Prostate gland (tissue), 2 donors: Measurements from ENCODE around the gene ANKRD13D. TPM values are rescaled to one million over a fixed set of nuclear protein-coding genes. Genes with fewer than 3 reads are reported as not detected.

ENCODE experiments used
- DNase-seq: peaks from one replicate; pipeline ENCODE4 v3.0.0-alpha.2; 2019; ENCODE audit warnings: low spot score
- H3K27ac ChIP-seq, 2 donors: fragments of 200-600 bp; sonication (generic); 2 replicates each; pipeline ENCODE4 v1.5.1; 2017 to 2019
- H3K27me3 ChIP-seq: fragments of 200-600 bp; sonication (generic); replicated peaks from 2 replicates; pipeline ENCODE4 v1.5.1; 2019; ENCODE audit not compliant: insufficient read depth
- H3K36me3 ChIP-seq, 2 donors: fragments of 200-600 bp; sonication (generic); 1 replicate in 1 of 2; 2 replicates in 1 of 2; pipeline versions ENCODE4 v1.5.1 to v1.8.1; 2017 to 2019
- H3K4me1 ChIP-seq: fragments of 200-600 bp; sonication (generic); replicated peaks from 2 replicates; pipeline ENCODE4 v1.5.1; 2019
- H3K4me3 ChIP-seq, 2 donors: fragments of 200-600 bp; sonication (generic); 2 replicates each; pipeline ENCODE4 v1.5.1; 2017 to 2019
- H3K9me3 ChIP-seq: fragments of 200-600 bp; sonication (generic); 2 replicates; pipeline ENCODE4 v1.5.1; 2017
- CTCF ChIP-seq, 4 experiments: fragments of 200-600 bp in 2 of 4; fragments of 450-650 bp in 2 of 4; sonication (generic) in 2 of 4; IDR thresholded peaks; 1 replicate in 3 of 4; 2 replicates in 1 of 4; pipeline ENCODE4 v1.5.1; 2016 to 2019; ENCODE audit warnings: antibody characterized with exemption in 4 of 4, mild to moderate bottlenecking in 2 of 4, moderate library complexity in 2 of 4
- POLR2A ChIP-seq: fragments of 450-650 bp; IDR thresholded peaks from one replicate; pipeline ENCODE4 v1.6.1; 2016; ENCODE audit warnings: antibody characterized with exemption, mild to moderate bottlenecking
- POLR2AphosphoS5 ChIP-seq: sonication (generic); formaldehyde crosslinking; IDR thresholded peaks from one replicate; pipeline ENCODE4 v1.6.1; 2017; ENCODE audit warnings: antibody characterized with exemption
- WGBS: methylation state at CpG from one replicate; pipeline ENCODE4 v1.1.5; 2018; 5-methylcytosine and 5-hydroxymethylcytosine counted together
- intact Hi-C: fragments of 100-400 bp; cut with DNase I; formaldehyde crosslinking; loops from one replicate; pipeline ENCODE4 v1.14.2; 2022
- total RNA-seq, 2 donors: library from RNA; depleted of rRNA; stranded (reverse); fragments of >200 nt; gene quantifications; one replicate each; pipeline ENCODE4 v1.1.0, GENCODE V29; 2016

Gene ANKRD13D
- total RNA-seq, 2 donors from 2014 or later = 35.9 to 75.3 TPM

GRCh38 chr11:67320691-67321090 is 31.6 kb downstream of the ANKRD13D start:
- Histone ChIP-seq H3K27ac (no peak overlapping the region), H3K27me3 (no peaks in the 10 kb centered on the region), H3K4me1 (no peaks in the 10 kb centered on the region), H3K9me3 (no peaks in the 10 kb centered on the region), H3K4me3 (no peak overlapping the region), H3K36me3 (peaks cover 0 to 2% of the 10 kb centered on the region in 2 donors)
- intact Hi-C loops = no loop called here
- no peak for TF ChIP-seq CTCF (IDR thresholded peaks at IDR 0.05)
- no peak for TF ChIP-seq POLR2AphosphoS5
- TF ChIP-seq POLR2A = no peak
- no peak for DNase-seq
- WGBS = 89% methylated on average over 2 of the region's 2 CpGs

GRCh38 chr11:67321313-67321871 is 32.3 kb downstream of the ANKRD13D start:
- no peak overlapping the region for H3K4me3 ChIP-seq
- TF ChIP-seq POLR2A (no peak), POLR2AphosphoS5 (no peak), CTCF (IDR thresholded peaks at IDR 0.05) (no peak)
- intact Hi-C loops = no loop called here
- 82% methylated on average over 6 of the region's 6 CpGs for WGBS
- H3K27ac ChIP-seq = no peak overlapping the region
- no peak for DNase-seq
- no peaks in the 10 kb centered on the region for H3K27me3 ChIP-seq
- H3K9me3 ChIP-seq = no peaks in the 10 kb centered on the region
- H3K36me3 ChIP-seq = peaks cover 0 to 2% of the 10 kb centered on the region in 2 donors
- no peaks in the 10 kb centered on the region for H3K4me1 ChIP-seq

GRCh38 chr11:67322049-67322448 is 32.9 kb downstream of the ANKRD13D start:
- intact Hi-C loops = no loop called here
- Histone ChIP-seq H3K4me3 (no peak overlapping the region), H3K27ac (no peak overlapping the region), H3K27me3 (no peaks in the 10 kb centered on the region), H3K4me1 (no peaks in the 10 kb centered on the region), H3K9me3 (no peaks in the 10 kb centered on the region), H3K36me3 (peaks cover 0 to 2% of the 10 kb centered on the region in 2 donors)
- WGBS = 91% methylated on average over 3 of the region's 3 CpGs
- DNase-seq = no peak
- TF ChIP-seq POLR2A (no peak), CTCF (IDR thresholded peaks at IDR 0.05) (no peak), POLR2AphosphoS5 (no peak)

GRCh38 chr11:67323526-67323925 is 34.4 kb downstream of the ANKRD13D start:
- H3K4me3 ChIP-seq = no peak overlapping the region
- H3K27ac ChIP-seq = no peak overlapping the region
- 91% methylated on average over 7 of the region's 7 CpGs for WGBS
- no peaks in the 10 kb centered on the region for H3K4me1 ChIP-seq
- peaks cover 0 to 2% of the 10 kb centered on the region in 2 donors for H3K36me3 ChIP-seq
- no peak for DNase-seq
- intact Hi-C loops = no loop called here
- H3K9me3 ChIP-seq = no peaks in the 10 kb centered on the region
- TF ChIP-seq CTCF (IDR thresholded peaks at IDR 0.05) (no peak), POLR2A (no peak), POLR2AphosphoS5 (no peak)
- H3K27me3 ChIP-seq = no peaks in the 10 kb centered on the region

GRCh38 chr11:67332081-67332691 is 43.1 kb downstream of the ANKRD13D start:
- intact Hi-C loops = no loop called here
- no peak for TF ChIP-seq CTCF (IDR thresholded peaks at IDR 0.05)
- no peak for TF ChIP-seq POLR2AphosphoS5
- no peak for TF ChIP-seq POLR2A
- no peaks in the 10 kb centered on the region for H3K36me3 ChIP-seq
- H3K27ac ChIP-seq = no peak overlapping the region
- H3K9me3 ChIP-seq = no peaks in the 10 kb centered on the region
- no peak overlapping the region for H3K4me3 ChIP-seq
- no peaks in the 10 kb centered on the region for H3K4me1 ChIP-seq
- no peak for DNase-seq
- H3K27me3 ChIP-seq = no peaks in the 10 kb centered on the region
- WGBS = 61% methylated on average over 6 of the region's 6 CpGs
